HG03460 (cell line): Measurements from ENCODE around the gene TBC1D24.
"Not testable (repeated sequence)": the region's sequence is repeated elsewhere in the genome, so short reads cannot be mapped to it uniquely, and the experiment has no call there.

Experiments used
- ATAC-seq: cut with Tn5 transposase; IDR thresholded peaks from one replicate; pipeline ENCODE4 v1.9.1; 2021; ENCODE audit not compliant: unreplicated experiment

TBC1D24 gene

GRCh38 chr16:2468233-2468724 is 6.6 kb upstream of the TBC1D24 start:
- no peak for ATAC-seq

- ATAC-seq, result no peak
Observed at GRCh38 chr16:2468725-2469398, 6.1 kb upstream of the TBC1D24 start.

DNA sequence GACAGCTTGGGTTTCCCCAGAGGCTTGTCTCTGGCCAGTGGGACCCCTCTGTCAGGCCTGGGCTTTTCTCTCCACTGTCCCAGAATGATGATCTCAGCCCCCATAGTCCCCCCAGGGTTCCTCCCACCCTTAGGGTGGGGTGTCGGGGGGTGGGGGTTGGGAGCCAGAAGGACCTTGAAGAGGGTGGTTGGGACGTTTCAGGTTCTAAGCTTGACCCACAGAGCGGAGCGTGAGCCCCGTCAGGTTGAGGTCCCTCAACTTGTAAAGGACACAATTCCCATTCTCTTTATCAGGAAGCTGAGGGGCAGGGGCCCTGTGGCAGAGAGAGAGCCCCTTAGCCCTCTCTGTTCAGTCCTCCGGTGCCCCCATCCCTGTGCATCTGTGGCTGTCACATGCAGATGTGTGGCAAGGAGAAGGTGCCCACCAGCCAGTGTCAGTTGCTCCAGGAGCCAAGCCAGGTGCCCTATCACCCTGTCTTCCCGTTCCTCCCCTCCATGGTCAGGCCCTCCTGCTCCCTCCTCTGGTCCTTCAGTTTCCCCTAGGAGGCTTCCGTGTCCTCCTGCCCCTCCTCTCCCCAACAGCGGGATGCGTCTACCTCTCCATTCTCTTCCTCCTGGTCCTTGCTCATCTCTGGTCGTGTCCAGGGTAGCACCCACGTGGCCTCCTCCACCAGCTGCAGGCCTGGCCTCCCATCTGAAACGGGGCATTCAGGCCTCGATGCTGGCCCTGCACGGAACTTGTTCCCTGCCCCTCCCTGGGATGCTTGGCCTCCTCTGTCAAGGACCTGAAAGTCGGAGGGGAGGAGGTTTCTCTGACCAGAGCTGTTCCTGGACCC is 5.3 kb upstream of the TBC1D24 start:
- ATAC-seq, result no peak

DNA sequence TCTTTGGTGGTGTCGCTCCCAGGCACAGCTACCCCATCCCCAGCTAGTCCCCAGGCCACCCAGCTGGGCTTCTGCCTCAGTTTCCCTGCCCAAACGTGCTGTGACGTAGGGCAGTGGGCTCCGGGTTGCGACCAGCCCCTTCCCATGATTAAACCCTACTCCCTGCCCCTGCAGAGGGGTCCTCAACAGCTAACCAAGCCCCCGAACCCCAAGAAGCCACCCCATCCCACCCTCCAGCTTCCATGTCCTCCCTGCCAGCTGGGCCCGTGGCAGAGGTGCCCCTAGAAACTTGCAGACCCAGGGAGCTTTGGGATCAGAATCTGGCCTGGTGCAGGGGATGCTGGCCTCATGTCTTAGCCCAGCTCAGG is 4.7 kb upstream of the TBC1D24 start:
- no peak for ATAC-seq

DNA sequence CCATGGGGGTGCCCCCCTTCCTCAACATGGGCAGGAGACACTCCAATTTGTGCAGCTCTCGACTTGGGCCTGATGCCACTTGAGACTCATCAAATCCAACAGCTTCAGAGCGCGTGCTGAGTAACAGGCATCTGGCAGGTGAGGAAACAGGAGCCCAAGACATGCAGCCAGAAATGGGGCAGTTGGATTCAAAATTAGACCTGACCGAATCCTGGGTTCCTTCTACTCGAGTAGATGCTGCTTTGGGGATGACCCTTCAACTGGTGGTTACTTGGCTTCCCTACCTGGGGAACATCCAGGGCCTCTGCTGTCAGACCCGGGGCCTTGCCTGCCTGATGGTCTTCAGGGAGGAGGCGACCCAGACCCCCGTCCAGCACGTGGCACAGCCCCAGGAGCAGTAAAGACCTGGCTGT is 4.3 kb upstream of the TBC1D24 start:
- ATAC-seq, result no peak

- no peak for ATAC-seq
Observed at GRCh38 chr16:2471016-2471652, 3.8 kb upstream of the TBC1D24 start, which contains the start of gene NTN3. NTN3 (plus strand) TSS chr16:2471297; CDS start chr16:2471702, 405 bp downstream.

DNA sequence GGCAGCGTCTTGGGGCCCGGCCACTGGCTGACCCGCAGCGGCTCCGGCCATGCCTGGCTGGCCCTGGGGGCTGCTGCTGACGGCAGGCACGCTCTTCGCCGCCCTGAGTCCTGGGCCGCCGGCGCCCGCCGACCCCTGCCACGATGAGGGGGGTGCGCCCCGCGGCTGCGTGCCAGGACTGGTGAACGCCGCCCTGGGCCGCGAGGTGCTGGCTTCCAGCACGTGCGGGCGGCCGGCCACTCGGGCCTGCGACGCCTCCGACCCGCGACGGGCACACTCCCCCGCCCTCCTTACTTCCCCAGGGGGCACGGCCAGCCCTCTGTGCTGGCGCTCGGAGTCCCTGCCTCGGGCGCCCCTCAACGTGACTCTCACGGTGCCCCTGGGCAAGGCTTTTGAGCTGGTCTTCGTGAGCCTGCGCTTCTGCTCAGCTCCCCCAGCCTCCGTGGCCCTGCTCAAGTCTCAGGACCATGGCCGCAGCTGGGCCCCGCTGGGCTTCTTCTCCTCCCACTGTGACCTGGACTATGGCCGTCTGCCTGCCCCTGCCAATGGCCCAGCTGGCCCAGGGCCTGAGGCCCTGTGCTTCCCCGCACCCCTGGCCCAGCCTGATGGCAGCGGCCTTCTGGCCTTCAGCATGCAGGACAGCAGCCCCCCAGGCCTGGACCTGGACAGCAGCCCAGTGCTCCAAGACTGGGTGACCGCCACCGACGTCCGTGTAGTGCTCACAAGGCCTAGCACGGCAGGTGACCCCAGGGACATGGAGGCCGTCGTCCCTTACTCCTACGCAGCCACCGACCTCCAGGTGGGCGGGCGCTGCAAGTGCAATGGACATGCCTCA is 3.1 kb upstream of the TBC1D24 start:
- ATAC-seq, result no peak

- no peak for ATAC-seq
Observed at GRCh38 chr16:2472488-2472864, 2.5 kb upstream of the TBC1D24 start.

GRCh38 chr16:2472885-2473445 is 2.0 kb upstream of the TBC1D24 start:
- ATAC-seq, result no peak

DNA sequence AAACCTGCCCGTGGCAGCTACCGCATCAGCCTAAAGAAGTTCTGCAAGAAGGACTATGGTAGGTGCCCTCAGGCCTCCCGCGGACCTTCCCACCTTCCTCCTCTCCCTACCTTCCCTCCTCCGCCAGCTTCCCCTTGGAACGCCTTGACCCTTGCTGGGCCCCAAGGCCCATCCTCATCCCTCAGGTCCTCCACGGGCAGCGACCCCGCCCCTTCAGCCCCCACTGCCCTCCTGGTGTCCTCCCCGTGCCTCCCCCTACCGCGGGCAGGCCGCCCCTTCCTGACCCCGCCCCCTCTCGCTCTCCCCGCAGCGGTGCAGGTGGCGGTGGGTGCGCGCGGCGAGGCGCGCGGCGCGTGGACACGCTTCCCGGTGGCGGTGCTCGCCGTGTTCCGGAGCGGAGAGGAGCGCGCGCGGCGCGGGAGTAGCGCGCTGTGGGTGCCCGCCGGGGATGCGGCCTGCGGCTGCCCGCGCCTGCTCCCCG is 1.4 kb upstream of the TBC1D24 start:
- ATAC-seq, result no peak

DNA sequence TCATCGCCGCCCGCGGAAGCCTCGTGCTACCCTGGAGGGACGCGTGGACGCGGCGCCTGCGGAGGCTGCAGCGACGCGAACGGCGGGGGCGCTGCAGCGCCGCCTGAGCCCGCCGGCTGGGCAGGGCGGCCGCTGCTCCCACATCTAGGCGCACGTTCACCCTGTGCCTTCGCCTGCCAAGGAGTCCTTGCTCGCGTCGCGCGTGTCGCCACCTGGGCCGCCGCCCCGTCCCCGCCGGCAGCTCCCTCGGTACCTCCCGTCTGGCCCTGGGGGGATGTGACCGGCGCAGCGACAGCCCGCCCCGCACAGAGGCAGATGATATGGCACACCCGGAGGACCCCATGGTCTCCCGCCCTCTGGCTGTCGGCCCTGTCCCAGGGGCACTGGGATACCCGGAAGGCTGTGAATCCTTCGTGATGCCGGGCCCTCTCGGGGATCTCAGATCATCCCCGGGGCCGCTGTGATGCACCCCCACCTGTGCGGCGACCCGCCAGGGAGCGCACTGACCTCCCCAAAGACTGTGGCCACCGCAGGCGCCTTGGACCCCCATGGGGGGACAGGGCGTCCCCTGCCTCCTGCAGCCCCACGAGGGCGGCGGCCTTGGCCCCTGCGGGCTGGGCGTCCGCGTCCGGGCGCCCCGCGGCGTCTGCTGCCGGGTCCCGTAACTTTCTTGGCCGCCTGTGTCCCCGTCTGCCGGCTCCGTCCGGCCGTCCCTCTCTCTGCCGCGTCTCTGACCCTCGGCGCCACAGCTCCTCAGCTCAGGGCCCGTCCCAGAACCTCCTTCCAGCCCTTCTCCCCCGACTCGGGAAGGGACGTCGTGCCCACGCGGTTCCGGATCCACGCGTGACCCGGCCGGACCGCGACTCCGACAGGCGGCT is 689 bp upstream of the TBC1D24 start:
- peak; percentile 32 for ATAC-seq

GRCh38 chr16:2475413-2476344 is 752 bp downstream of the TBC1D24 start:
- peak; percentile 4 for ATAC-seq

DNA sequence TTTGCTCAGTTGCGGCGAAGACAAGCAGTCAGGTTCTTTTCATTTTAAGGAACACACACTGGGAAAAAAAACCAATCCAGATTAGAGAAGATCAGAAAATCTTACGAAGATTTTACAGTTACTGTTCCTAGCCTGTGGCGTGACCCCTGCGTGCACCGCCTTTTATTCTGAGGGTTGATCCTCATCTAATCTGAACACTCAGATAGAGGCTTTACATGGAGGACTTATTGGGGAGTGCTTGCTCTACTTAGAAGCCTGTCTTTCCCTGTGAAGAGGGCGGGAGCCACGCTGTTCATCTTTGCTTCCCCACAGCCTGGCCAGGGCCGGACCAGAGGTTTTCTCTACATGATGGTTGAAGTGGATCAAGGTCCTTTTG is 1.4 kb downstream of the TBC1D24 start:
- ATAC-seq, result no peak

- ATAC-seq, result no peak
Observed at GRCh38 chr16:2476741-2477140, 1.8 kb downstream of the TBC1D24 start.

- no peak for ATAC-seq
Observed at GRCh38 chr16:2477327-2477726, 2.4 kb downstream of the TBC1D24 start.

- ATAC-seq, result no peak
Observed at GRCh38 chr16:2478279-2478678, 3.4 kb downstream of the TBC1D24 start.

GRCh38 chr16:2479996-2480395 is 5.1 kb downstream of the TBC1D24 start:
- not testable (repeated sequence) for ATAC-seq

DNA sequence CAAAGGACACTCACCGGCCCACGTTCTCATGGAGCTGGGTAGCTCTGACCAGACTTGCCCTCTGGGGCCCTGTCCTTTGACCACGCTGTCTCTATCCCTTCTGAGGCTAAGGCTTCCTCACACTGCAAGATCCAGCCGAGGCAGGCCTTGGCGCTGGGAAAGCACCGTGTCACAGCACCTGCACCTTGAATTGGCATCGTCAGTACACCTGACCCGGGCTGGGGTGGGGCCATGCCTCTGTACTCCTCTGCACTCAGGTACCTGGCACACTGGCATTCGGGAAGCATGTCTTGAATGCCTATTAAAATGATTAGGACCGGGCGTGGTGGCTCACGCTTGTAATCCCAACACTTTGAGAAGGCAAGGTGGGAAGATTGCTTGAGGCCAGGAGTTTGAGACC is 6.0 kb downstream of the TBC1D24 start:
- ATAC-seq, result no peak
